ENCODE results near the gene PPM1A.

Gene PPM1A

DNA sequence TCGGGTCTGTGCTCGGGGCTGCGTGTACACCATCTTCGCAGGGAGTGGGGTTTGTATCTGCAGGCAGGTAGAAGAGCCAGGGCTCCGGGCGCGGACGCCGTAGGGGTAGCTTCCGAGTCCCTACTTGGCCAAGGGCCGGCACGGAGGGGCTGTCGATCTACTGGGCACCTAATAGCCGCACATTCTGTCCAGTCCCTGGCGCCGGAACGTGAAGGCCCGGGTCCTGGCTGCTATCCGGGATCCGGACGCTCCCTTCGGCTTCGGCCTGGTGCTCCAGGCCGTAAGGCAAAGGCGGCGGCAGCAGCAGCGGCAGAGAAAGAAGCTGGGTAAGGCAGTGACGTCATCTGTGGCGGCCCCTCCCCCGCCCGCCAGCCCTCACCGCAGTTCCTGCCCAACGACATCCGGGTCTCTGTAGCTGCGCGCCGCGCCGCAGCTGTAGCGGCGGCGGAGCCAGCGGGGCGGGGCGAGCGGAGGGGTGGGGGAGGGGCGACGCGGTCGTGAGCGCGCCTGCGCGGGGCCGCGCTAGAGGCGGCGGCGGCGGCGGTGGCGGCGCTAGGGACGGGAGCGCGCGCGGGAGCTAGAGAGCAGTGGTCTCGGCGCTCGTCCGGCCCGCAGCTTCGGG, at the start of gene PPM1A:
TSS of gene PPM1A (plus strand) at position 525 of the 622 bp plus-strand sequence. CDS start 33,483 bp downstream, outside the sequence.
- peak; percentile 81 to 97 for DNase-seq

DNA sequence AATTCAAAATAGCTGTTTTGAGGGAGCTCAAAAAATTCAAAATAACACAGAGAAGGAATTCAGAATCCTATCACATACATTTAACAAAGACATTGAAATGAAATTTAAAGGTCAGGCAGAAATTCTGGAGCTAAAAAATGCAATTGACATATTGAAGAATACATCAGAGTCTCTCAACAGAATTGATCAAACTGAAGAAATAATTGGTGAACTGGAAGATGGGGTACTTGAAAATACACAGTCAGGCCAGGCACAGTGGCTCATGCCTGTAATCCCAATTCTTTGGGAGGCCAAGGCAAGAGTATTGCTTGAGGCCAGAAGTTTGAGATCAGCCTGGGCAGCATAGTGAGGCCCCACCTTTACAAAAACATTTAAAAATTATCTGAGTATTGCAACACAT, 49.7 kb upstream of the PPM1A start:
- DNase-seq, result no peak

DNA sequence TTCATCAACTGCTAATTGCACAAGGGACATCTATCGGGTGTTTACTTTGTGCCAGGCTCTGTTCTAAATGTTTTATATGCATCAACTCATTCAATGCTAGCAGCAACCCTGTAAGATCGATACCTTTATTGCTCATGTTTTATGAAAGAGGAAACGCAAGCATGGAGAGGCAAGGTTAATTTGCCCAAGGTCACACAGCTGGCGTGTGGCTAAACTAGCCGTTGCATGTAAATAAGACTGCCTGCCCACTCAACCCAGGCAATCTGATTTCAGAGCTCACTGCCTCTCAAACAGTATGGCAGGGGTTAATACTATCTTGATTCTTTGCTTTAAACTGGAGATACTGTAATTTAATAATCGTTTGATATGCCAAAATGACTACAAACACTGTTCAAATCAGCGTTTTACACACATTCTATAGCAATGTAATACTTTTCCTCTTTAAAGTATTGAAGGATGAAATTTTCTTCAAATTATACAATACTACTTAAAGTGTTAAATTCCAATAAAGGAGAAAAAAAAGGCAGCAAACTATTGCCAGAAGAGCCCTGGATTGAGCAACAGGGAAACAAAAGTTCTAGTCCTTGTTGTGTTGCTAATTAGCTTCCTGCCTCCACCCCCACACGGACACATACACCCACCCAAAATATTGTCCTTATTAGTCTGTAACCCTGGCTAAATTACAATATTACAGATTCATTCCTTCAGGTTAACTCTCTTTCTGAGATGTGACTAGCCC, 44.7 kb upstream of the PPM1A start:
- DNase-seq, result peak; percentile 5 to 58

DNA sequence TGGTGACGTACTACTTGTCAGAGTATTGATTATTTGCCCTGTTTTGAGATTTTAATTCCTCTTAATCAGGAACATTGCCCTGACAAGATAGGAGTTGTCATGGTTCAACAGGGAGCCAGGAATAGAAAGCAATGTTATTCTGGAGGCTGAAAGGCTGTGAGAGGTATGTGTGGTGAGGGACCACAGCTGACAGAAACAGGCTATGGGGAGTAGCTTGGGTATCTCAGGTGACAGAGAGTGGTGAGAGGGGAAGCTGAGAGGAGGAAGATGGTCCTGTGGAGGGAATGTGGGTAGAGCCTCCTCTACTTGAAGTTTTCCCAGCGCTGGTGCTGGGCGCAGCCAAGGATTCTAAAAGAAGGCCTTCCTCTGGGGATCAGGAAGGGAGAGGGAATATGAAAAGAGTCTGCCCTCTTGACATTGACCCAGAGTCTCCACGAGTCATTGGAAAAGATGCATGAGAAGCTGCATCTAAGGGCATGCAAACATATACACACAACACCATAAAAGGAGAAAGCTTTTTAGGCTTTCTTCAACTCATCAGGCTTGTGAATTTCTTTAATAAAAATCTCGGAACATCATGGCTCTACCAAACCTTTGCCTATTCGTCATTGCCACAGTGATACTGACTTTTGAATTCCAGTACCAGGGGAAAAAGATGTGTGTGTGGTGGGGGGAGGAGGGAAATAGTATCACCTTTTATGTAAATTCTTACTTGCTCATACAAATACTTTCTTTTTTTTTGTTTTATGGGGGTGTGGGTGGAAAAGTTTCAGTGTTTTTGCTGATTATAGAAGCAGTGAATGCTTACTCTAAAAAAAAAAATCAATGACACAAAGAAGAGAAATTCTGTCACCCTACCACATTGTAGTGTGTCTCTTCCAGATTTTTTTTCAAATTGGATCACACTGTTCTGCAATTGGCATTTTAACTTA, 43.9 kb upstream of the PPM1A start:
- peak in 1 of 2 experiments; percentile 44 for DNase-seq

DNA sequence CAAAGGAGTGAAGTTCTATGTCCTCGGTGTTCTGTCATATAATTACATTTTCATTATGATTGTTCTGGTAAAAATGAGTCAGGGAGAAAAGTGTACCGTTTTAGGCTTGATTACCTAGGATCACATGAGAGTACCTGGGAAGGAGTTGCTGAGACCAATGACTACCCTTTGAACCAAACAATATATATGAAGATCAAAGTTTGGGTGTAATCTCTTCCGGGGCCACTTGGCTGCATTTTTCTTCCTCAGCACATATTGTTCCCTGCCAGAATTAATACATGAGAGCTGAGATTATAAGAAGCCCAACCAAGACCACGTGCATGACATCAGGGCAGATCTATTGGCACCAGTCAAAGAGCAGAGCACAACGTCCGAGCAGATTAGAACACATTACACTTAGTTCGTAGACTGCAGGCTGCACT, 42.8 kb upstream of the PPM1A start:
- no peak for DNase-seq

DNA sequence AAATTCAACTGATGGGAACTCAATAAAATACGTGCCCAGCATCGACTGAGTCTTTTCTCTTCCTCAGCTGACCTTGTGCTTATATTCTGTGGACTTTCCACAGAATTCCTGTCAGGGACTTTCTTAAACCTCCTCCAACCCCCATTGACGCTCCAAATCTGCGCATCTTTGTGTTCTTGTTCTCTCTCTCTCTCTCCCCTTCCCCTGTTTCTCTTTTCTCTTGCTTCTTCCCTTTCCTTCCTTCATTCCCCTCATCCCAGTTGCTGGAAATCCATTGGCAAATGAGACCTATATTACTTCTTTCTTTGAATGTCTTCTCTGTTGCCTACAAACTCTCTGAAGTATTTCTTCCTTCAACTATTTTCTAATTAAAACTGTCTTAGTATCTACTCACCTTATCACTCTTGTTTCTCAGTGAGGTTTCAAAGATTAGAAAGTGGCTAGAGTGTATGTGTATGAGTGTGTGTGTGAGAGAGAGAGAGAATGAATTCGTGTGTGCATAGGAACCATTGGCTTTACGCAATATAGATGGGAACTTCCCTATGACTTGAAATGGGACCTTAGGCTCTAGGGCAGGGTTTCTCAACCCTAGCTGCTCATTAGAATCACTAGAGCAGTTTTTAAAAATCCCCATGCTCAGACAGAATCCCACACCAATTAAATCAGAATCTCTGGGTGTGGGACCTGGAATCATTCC, 42.0 kb upstream of the PPM1A start:
- no peak for DNase-seq

DNA sequence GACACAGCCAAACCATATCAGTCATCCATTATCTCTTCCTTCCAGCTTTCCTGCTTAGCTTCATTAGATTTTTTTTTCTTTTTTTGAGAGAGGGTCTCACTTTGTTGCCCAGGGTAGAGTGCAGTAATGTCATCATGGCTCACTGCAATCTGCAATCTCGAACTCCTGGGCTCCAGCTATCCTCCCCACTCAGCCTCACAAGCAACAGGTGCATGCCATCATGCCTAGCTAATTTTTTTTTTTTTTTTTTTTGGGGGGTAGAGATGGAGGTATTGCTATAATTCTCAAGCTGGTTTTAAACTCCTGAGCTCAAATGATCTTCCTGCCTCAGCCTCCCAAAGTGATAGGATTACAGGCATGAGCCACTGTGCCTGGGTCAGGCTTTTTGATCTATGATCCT, 38.3 kb upstream of the PPM1A start:
- no peak for DNase-seq

DNA sequence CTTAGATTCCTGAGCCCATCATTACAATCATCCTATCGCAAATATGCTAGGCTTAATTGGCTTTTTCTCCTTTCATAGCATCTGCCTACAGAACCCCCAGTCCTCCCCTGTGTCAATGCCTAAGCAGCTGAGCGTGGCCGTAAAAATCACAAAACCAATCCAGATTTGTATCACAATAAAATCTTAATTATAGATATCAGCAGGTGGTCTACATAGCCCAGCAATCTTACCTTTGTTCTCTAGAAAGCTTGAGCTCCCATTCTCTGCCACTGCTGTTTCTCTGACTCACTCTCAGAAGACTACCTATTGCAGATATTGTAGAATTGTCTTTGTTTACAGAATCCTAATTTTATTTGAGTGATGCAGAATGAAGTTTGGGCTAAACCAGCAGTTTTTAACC, 37.9 kb upstream of the PPM1A start:
- no peak for DNase-seq

DNA sequence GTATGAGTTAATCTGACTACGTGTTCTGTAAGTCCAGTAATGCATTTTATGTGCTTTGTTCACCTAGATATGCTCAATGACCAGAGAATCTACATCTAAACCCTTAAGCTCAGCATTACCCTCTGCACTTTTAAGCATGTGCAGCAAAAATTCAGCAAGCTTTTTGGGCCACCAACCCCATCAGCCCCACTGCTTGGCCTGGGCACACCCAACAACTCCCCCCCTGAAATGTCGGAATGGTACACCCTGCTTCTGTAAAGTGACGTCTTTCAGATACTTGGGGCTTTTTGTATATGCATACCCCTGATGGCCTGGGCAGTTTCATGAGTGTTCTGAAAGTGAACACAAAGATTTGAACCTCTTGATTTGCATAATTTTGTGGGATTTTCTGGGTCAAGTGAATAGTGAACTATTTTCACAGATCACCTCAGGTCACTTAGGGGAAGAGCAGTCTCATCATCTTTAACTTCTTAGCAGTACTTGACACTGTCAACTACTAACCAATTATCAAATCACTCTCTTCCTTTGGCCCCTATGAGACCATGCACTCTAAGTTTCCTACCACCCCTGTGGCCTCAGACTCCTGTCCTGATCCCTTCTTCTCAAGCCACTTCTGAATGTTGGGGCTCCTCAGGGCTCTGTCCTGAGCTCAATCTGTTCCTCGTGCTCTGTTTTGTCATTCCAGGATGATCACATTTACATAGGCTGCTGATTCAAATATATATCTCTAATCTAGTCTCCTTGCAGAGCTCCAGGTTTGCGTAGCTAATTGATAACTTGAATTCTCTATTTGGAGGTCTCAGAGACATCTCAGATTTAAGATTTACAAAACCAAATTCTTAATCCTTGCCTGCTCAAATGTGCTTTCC, 36.3 kb upstream of the PPM1A start:
- DNase-seq, result no peak

DNA sequence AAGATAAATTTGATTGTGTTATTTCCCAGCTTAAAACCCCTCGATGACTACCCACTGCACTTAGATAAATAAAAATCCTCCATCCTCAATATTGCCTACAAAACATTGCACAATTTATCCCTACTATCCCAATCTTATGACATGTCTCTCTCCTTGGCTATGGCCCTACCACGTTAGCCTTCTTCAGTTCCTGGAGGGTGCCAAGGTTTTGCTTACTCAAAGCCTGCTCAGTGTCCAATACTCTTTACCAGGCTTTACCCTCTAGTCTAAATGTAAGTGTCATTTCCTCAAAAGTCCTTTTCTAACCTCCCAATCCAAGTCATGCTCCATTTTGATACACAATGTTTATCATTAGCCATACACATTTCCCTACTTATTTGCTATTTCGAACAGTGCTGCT, 35.0 kb upstream of the PPM1A start:
- no peak for DNase-seq

DNA sequence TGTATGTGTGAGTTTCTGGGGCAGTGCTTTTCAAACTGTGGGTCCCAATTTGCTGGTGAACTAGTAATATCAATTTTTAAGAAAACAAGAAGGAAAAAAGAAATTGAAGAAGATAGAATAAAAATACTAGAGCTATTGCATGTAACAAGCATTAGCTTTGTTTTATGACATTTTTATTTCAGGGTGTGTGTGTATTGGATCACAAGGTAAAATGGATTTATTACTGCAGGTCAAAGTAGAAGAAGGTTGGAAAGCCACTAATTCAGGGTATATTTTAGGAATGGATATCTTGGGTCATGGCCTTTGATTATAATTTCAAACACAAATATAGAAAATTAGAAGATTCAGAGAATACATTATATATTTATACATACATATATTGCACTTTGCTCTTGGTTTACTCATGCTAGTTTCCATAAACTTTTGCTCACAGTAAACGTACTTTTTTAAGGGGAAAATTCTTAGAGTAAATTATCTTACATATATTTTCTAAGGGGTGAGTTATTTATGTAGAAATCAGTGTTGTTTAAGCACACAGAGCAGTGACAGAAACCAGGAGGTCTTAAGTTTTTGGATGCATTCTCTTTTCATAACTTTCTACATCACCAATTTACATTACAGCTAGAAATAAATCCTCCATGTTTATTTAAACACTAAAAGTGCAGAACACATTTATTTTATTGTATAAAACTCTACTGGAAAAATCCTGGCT, 34.5 kb upstream of the PPM1A start:
- DNase-seq, result no peak

DNA sequence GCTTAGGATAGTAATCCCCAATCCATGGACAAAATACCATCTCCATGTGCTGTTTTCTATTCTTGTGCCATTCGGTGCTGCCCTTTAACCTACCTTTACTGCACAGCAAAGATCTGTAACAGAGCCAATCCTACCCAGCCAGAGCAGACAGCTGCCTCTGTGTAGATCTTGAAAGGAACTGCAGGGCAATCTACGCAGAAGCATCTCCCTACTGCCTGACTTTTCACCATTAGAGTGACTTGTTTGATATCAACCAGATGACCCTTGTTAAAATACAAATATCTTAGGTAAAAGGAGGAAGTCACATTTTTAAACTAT, 33.9 kb upstream of the PPM1A start:
- no peak for DNase-seq

DNA sequence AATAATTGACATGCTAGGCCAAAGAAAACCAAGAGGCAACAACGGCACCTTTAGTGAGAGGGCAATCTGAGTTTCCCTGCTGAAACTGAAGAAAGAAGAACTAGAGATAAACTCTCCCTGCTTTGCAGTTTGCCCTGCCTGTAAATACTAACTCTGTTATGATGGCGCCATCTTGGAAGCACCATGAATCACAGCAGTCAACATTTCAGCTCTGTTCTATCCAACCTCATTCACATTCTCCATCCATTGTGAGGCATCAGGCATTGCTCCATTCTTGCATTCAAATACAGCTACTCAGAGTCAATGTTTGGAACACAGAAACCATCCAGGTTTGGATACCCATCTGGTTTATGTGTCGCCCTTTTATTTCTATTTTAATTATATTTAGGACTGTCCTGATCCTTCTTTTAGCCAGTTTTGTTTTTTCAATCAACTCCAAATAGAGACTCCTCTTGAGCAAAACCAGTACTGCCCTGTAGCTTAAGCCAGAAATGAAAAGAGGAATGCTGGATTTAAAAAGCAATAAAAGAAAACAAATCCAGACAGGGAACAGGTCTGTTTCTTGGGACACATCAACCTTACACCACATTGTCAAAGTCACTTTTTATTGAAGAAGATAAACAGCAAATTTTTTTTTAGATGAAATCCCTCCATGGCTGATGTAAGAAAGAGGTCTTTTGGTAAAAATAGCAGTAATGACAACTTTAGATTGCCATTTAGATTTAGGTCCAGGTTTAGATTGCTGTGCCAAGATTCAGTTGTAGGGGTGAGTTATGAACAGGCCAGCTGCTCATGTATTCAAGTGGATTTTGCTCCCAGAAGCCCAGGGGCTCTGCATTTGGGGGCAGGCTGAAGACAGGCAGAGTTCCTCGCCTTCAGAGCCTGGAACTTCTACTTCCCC, 33.3 kb upstream of the PPM1A start:
- no peak for DNase-seq

DNA sequence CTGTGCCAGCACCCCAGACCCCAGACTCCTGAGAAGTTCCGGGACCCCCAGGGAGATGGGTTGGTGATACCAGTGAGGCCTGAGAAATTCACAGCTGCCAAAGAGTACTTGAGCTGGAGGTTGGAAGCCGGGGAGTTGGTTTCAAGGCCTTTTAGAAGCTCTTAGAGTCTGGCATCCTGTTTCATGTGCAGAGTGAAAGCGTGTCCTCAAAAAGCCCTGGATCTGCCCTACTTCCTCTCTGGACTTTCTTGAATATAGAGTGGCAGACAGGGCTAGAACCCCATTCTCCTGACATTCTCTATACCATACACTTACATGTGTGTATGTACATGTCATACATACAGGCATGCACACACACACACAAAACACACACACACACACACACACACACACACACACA, 31.3 kb upstream of the PPM1A start:
- DNase-seq, result no peak

DNA sequence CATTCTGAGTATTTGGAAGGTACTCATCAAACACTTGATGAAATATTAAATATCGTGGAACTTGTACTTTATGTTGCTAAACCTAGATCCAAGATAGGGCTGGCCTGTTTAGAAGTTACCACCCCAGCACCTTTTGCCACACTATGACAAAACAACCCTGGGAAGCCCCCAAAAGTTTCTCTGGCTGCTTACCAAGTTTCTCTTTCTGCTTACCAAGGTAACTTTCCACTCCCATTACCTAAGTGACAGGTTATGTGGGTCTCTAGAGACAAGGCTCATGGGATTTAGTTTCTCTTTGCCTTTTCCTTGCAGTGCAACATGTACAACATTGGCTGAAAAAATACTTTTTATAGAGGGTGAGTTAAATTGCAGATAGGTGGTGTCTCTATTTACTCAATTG, 28.9 kb upstream of the PPM1A start:
- no peak for DNase-seq

DNA sequence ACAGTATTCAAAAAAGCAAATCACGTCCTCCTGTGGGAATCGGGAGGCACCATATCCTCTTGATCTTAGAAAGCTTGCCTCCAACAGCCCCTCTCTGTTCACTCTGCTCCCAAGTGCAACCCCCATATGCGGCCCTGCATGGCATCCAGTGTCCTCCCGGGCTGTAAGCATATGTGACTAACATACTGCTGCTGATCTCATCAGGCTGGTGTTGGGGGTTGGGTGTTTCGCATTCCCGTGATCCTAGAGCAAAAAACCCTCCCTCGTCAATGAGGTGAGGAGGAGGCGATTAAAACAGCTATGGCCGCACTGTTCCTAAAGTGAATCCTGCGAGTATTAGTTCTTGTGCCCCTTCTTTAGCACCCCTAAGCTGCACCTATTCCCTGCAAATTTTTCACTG, 28.1 kb upstream of the PPM1A start:
- DNase-seq, result no peak

DNA sequence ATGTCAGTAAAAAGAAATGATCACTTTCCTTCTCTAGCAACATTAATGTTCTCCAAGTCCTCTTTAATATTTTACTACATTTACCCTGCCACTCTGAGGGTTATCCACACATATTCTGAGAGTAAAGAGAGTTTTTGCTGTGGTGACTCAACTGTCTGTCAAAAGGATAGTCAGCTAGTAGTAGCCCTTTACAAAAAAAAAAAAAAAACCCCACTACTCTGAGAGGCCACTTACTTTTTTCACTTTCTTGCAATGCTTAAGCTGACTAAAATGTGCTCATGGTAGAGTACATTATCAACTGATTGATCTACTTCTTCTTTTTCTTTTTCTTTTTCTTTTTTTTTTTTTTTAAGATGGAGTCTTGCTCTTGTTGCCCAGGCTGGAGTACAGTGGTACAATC, 27.6 kb upstream of the PPM1A start:
- no peak for DNase-seq

DNA sequence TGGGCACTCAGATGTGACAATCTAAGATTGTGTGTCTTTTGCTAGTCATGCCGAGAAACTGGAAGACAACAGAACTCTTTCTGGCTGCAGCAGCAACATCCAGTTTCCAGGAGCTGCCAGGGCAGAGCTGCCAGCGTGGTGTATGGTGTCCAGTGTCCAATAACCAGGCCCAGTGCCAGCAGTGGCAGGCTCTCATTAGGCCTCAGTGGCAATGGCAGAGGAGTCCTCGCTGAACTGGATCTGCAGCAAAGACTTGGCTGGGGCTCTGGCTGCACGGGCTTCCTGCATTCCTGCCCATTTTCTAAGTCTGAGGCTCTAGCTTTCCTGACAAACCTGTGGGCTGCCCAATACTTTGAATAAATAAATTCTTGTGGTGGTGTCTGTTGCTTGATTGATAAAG, 26.2 kb upstream of the PPM1A start:
- DNase-seq, result peak; percentile 90 to 91

DNA sequence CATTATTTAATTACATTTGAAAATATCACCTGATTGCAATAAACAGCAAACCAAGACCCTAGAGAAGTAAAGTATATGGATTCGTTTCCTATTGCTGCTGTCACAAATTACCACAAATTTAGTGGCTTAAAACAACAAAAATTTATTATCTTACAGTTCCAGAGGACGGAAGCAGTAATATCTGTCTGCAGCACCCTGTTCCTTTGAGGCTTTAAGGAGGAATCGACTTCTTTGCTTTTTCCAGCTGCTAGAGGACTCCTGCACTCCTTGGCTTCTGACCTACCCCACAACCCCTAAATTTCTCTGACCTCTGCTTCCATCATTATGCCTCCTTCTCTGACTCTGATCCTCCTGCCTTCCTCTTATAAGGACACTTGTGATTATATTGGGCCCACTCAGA, 23.8 kb upstream of the PPM1A start:
- DNase-seq, result no peak

DNA sequence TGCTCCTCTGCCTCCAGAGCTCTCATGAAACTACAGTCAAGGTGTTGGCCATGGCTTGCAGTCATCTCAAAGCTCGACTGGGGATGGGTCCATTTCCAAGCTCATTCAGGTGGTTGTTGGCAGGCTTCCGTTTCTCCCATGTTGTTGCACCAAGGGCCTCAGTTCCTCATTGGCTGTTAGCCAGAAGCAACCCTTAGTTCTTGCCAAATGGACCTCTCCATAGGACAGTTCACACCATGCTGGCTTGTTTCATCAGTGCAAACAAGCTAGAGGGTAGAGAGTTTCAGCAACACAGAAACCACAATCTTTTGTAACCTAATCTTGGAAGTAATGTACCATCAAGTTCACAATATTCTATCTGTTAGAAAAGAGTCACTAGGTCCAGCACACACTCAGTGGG, 22.7 kb upstream of the PPM1A start:
- DNase-seq, result no peak

All from NCI-H526 (cell line).